ENCODE results near the gene FAM222B. TPM values are rescaled to one million over a fixed set of nuclear protein-coding genes. Genes with fewer than 3 reads are reported as not detected.

The FAM222B gene
- total and polyA plus RNA-seq, 7 donors: 5.0 to 16.2 (median 11.9) TPM

DNA sequence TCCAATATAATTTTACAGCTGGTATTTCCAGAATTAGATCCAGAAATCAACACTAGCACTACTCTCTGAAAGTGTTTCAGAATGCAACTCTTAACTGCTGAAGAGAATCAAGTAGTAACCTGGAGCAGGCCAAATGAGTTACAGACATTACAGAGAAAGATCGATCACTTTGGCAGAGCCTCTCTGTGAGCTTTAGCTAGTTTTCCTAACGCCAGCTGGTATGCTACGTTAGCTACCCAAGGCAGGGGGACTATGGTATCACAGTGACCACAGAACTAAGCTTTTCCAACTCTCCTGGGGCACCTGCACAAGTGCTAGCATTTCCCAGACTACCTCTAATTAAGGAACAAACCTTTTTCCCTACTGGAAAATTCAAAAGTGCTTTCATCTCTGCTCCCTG lies 68.4 kb downstream of the FAM222B start:
- Histone ChIP-seq H3K4me3 (no peak overlapping the region), H3K27ac (no peak overlapping the region), H3K9me3 (no peaks in the 10 kb centered on the region), H3K4me1 (peaks cover 0 to 14% (median 4%) of the 10 kb centered on the region in 4 donors), H3K27me3 (no peaks in the 10 kb centered on the region), H3K36me3 (no peaks in the 10 kb centered on the region)
- 87% methylated on average over 3 of the region's 3 CpGs for WGBS, 2 donors
- TF ChIP-seq POLR2AphosphoS5 (IDR thresholded peaks at IDR 0.05): no peak
- TF ChIP-seq, protein P1, sequence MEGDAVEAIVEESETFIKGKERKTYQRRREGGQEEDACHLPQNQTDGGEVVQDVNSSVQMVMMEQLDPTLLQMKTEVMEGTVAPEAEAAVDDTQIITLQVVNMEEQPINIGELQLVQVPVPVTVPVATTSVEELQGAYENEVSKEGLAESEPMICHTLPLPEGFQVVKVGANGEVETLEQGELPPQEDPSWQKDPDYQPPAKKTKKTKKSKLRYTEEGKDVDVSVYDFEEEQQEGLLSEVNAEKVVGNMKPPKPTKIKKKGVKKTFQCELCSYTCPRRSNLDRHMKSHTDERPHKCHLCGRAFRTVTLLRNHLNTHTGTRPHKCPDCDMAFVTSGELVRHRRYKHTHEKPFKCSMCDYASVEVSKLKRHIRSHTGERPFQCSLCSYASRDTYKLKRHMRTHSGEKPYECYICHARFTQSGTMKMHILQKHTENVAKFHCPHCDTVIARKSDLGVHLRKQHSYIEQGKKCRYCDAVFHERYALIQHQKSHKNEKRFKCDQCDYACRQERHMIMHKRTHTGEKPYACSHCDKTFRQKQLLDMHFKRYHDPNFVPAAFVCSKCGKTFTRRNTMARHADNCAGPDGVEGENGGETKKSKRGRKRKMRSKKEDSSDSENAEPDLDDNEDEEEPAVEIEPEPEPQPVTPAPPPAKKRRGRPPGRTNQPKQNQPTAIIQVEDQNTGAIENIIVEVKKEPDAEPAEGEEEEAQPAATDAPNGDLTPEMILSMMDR (IDR thresholded peaks at IDR 0.05): no peak
- no peak for DNase-seq
- intact Hi-C loops (cut with DNase I): no loop called here

DNA sequence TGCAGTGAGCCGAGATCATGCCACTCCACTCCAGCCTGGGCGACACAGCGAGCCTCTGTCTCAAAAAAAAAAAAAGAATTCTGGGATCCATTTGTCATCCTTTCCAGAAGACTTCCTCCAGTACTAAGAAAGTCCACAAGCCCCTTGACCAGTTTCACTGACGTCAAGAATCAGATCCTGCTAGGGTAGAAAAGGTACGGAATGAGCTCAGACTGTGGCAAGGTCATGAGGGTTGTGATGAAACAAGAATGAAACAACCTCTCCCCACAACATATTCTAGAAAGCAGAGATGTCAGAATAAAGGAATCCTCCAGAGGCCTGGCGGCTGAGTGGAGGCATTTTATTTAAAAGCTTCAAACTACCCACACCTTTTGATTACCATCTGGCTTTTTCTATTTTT lies 68.9 kb downstream of the FAM222B start:
- 94 to 95% methylated on average over 6 of the region's 6 CpGs for WGBS, 2 donors
- Histone ChIP-seq H3K36me3 (no peaks in the 10 kb centered on the region), H3K27ac (no peak overlapping the region), H3K9me3 (no peaks in the 10 kb centered on the region), H3K4me3 (no peak overlapping the region), H3K4me1 (peaks cover 0 to 14% (median 4%) of the 10 kb centered on the region in 4 donors), H3K27me3 (no peaks in the 10 kb centered on the region)
- TF ChIP-seq POLR2AphosphoS5 (IDR thresholded peaks at IDR 0.05): no peak
- TF ChIP-seq EP300 (IDR thresholded peaks at IDR 0.05): no peak
- TF ChIP-seq POLR2A (IDR thresholded peaks at IDR 0.05): no peak
- TF ChIP-seq, protein P1 (IDR thresholded peaks at IDR 0.05): no peak
- no peak for DNase-seq
- intact Hi-C loops (cut with DNase I): no loop called here

DNA sequence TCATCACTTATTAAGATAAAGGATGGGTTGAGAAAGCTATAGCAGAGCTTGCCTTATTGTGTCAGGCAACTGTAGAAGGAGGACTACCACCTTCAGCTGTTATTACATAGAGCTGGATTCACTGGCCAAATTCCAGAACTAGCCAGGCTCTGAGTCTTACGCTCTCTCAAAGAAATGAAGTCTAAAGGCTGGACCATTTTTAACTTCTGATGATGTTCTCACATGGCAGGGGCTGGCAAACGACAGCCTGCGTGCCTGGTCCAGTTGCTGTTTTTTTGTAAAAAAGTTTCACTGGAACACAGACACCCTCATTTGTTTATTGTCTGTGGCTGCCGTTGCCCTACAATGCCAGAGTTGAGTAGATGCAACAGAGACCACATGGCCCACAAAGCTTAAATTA lies 77.6 kb downstream of the FAM222B start:
- peaks cover 0 to 18% (median 6%) of the 10 kb centered on the region in 4 donors for H3K4me1 ChIP-seq
- H3K36me3 ChIP-seq: peaks cover 0 to 20% (median 0%) of the 10 kb centered on the region in 4 donors
- intact Hi-C loops (cut with DNase I): loop anchor here (2.0 kb wide), 1 partner anchor 78 kb away; the partner anchor contains the start of gene FAM222B
- H3K4me3 ChIP-seq: no peak overlapping the region
- TF ChIP-seq, protein P1 (IDR thresholded peaks at IDR 0.05): no peak
- no peak for DNase-seq
- H3K9me3 ChIP-seq: no peaks in the 10 kb centered on the region
- H3K27ac ChIP-seq: no peak overlapping the region
- no peaks in the 10 kb centered on the region for H3K27me3 ChIP-seq
- 84% methylated on average over 4 of the region's 4 CpGs for WGBS, 2 donors

DNA sequence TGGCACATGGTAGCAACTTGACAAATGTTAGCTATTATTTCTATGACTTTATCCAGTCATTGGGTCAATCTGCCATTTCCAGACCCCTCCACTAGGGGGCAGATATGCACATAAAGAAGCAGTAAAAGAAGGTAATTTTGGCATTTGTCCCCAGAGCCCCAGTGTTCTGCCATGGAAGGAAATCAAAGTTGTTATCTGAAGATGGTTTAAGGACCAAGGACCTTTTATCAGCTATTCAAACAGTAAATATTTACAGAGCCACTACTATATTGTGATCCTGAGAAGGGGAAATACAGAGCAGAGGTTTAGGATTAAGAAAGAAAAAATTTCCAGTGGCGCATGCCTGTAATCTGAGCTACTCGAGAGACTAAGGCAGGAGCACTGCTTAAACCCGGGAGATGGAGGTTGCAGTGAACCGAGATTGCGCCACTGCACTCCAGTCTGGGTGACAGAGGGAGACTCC lies 78.8 kb downstream of the FAM222B start:
- no peaks in the 10 kb centered on the region for H3K27me3 ChIP-seq
- TF ChIP-seq, protein P1 (IDR thresholded peaks at IDR 0.05): peak; percentile 65 to 86 (median 84)
- TF ChIP-seq POLR2AphosphoS5 (IDR thresholded peaks at IDR 0.05): peak in 2 of 4 donors; percentile 34 to 43
- TF ChIP-seq POLR2A (IDR thresholded peaks at IDR 0.05): no peak
- TF ChIP-seq EP300 (IDR thresholded peaks at IDR 0.05): no peak
- WGBS, 2 donors: 40 to 70% methylated on average over 5 of the region's 5 CpGs
- no peak overlapping the region for H3K4me3 ChIP-seq
- intact Hi-C loops (cut with DNase I): loop anchor here (2.0 to 5.0 kb wide), 4 partner anchors 48 to 153 kb away; partner anchors contain the start of genes FAM222B and FLOT2
- peaks cover 0 to 32% (median 5%) of the 10 kb centered on the region in 4 donors for H3K36me3 ChIP-seq
- peaks cover 0 to 18% (median 6%) of the 10 kb centered on the region in 4 donors for H3K4me1 ChIP-seq
- H3K9me3 ChIP-seq: no peaks in the 10 kb centered on the region
- DNase-seq: peak; percentile 88
- H3K27ac ChIP-seq: peak overlapping the region in 1 of 4 donors; percentile 27
